ENCODE results near the gene TENT4A.

Gene TENT4A

DNA sequence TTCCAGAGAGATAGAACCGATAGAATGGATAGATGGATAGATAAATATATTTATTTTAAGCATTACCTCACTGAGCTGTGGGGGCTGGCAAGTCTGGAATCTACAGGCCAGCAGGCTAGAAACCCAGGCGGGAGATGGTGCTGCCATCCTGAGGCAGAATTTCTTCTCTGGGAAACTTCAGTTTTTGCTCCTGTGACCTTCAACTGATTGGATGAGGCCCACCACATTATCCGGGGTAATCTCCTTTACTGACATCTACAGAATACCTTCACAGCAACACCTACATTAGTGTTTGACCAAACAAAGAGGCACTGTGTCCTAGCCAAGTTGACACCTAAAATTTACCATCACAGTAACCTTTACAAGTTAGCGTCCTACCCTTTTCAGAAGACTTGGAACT is 29.2 kb upstream of the TENT4A start:
- Mint-ChIP-seq H3K36me3 (ENCODE audit: low read depth) (no peaks in the 10 kb centered on the region), H3K4me1 (ENCODE audit: low read depth) (peaks cover 7% of the 10 kb centered on the region), H3K27ac (no peak overlapping the region), H3K4me3 (no peak overlapping the region), H3K9me3 (no peaks in the 10 kb centered on the region), H3K27me3 (ENCODE audit: low read depth) (peaks cover 19% of the 10 kb centered on the region)

DNA sequence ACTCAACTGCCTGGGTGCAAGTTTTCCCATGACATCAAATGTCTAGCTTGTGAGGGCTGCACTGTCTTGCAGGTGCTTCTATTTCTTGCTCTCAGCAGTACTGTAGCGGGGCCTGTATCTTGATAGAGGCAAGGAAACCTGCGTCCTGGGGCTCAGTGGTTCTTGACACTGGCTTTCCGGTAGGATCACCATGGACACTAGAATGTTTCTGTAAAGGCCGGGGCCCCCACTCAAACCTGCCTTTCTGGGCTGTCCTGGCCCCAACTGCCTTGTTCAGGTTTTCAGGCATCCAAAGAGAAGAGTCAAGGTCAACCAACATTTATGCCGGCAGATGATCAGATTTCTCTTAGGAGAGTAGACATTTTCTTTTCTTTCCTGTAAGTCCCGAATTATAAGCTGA is 26.7 kb upstream of the TENT4A start:
- Mint-ChIP-seq H3K27ac (no peak overlapping the region), H3K4me3 (no peak overlapping the region), H3K9me3 (no peaks in the 10 kb centered on the region), H3K36me3 (ENCODE audit: low read depth) (no peaks in the 10 kb centered on the region), H3K27me3 (ENCODE audit: low read depth) (peaks cover 35% of the 10 kb centered on the region), H3K4me1 (ENCODE audit: low read depth) (peaks cover 7% of the 10 kb centered on the region)

DNA sequence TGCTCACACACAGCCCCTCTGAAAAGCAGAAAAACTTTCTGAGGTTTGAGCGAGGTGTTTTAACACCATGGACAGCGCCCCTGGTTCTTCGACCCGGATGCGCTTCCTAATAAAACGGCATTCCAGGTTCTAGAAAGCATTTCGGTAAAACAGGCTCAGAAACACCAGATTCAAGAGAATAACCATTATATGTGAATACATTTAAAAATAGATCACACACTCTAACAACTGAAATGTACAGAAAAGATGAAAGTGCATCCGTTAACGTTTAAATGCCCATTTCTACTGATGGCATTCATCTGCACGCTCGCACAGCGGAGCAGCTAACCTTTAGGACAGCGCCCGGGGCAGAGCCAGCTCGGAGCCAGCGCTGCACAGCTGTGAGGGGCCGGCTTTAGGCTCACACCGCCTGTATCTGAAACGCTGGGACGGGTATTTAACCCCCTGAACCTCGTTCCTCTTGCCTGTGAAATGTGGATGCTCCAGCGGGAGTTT is 26.3 kb upstream of the TENT4A start:
- no peaks in the 10 kb centered on the region for H3K36me3 Mint-ChIP-seq (ENCODE audit: low read depth)
- no peak overlapping the region for H3K4me3 Mint-ChIP-seq
- H3K27ac Mint-ChIP-seq: no peak overlapping the region
- H3K27me3 Mint-ChIP-seq (ENCODE audit: low read depth): peaks cover 32% of the 10 kb centered on the region
- no peaks in the 10 kb centered on the region for H3K9me3 Mint-ChIP-seq
- H3K4me1 Mint-ChIP-seq (ENCODE audit: low read depth): peaks cover 7% of the 10 kb centered on the region

DNA sequence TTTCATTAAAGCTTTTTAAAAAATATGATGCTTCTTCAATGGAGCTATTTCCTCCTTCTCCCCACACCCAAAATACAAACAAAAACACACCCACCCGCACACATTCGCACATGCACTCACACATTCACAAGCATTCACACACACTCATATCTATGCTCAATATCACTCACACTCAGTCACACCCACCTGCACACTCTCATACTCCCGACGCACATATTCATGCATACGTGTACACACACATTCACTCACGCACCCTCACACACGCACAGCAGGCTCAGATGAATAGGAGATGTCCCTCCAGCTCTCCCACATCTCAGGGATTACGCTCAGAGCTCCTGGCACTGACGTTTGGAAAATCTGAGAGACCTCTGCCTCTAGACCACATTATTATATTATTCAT is 25.7 kb upstream of the TENT4A start:
- Mint-ChIP-seq H3K4me1 (ENCODE audit: low read depth) (peaks cover 7% of the 10 kb centered on the region), H3K9me3 (no peaks in the 10 kb centered on the region), H3K36me3 (ENCODE audit: low read depth) (no peaks in the 10 kb centered on the region), H3K27ac (no peak overlapping the region), H3K4me3 (no peak overlapping the region), H3K27me3 (ENCODE audit: low read depth) (peaks cover 36% of the 10 kb centered on the region)

DNA sequence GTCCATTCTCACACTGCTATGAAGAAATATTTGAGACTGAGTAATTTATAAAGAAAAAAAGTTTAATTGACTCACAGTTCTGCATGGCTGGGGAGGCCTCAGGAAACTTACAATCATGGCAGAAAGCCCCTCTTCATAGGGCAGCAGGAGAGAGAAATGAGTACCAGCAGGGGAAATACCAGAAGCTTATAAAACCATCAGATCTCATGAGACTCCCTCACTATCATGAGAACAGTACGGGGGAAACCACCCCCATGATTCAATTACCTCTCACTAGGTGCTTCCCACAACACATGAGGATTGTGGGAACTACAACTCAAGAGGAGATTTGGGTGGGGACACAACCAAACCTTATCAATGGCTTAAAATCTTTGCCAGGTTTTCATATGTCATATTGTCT is 20.3 kb upstream of the TENT4A start:
- H3K9me3 Mint-ChIP-seq: no peaks in the 10 kb centered on the region
- peaks cover 52% of the 10 kb centered on the region for H3K27me3 Mint-ChIP-seq (ENCODE audit: low read depth)
- no peak overlapping the region for H3K27ac Mint-ChIP-seq
- H3K4me1 Mint-ChIP-seq (ENCODE audit: low read depth): no peaks in the 10 kb centered on the region
- no peak overlapping the region for H3K4me3 Mint-ChIP-seq
- no peaks in the 10 kb centered on the region for H3K36me3 Mint-ChIP-seq (ENCODE audit: low read depth)

DNA sequence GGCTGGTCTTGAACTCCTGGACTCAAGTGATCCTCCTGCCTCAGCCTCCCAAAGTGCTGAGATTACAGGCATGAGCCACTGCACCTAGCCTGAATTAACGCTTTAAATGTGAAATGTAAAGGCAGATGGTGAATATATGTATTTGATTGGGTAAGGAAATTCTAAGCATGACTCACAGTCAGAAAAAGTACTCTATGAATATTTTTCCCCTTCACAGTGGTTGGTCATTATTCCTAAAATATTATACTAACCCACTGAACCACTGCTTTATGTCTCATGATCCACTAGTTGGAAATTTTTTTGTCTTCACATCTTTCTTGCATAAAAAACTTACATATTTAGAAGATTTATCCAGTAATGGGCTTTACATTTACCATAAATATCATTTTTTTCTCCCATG is 14.5 kb upstream of the TENT4A start:
- Mint-ChIP-seq H3K27ac (no peak overlapping the region), H3K36me3 (ENCODE audit: low read depth) (no peaks in the 10 kb centered on the region), H3K27me3 (ENCODE audit: low read depth) (peaks cover 39% of the 10 kb centered on the region), H3K9me3 (no peaks in the 10 kb centered on the region), H3K4me3 (no peak overlapping the region), H3K4me1 (ENCODE audit: low read depth) (no peaks in the 10 kb centered on the region)

DNA sequence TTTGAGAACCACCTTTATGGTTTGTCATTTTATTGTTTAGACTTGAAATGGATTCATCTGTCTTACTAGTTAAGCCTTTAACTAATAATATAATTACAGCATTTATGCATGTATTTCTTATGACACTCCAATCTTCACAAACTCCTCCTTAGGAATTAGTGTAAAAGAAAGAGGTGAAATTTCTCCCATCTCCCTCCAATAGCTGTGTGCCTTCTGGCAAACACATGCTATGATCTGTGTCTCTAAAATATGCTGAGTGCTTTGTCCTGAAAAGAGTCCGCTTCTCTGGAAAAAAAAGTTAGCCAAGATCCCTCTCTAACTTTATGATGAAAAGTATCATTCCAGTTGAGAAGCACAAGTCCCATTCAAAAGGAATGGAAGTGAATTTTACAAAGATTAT is 13.9 kb upstream of the TENT4A start:
- Mint-ChIP-seq H3K9me3 (no peaks in the 10 kb centered on the region), H3K36me3 (ENCODE audit: low read depth) (no peaks in the 10 kb centered on the region), H3K27ac (no peak overlapping the region), H3K4me3 (no peak overlapping the region), H3K27me3 (ENCODE audit: low read depth) (peaks cover 35% of the 10 kb centered on the region), H3K4me1 (ENCODE audit: low read depth) (no peaks in the 10 kb centered on the region)

DNA sequence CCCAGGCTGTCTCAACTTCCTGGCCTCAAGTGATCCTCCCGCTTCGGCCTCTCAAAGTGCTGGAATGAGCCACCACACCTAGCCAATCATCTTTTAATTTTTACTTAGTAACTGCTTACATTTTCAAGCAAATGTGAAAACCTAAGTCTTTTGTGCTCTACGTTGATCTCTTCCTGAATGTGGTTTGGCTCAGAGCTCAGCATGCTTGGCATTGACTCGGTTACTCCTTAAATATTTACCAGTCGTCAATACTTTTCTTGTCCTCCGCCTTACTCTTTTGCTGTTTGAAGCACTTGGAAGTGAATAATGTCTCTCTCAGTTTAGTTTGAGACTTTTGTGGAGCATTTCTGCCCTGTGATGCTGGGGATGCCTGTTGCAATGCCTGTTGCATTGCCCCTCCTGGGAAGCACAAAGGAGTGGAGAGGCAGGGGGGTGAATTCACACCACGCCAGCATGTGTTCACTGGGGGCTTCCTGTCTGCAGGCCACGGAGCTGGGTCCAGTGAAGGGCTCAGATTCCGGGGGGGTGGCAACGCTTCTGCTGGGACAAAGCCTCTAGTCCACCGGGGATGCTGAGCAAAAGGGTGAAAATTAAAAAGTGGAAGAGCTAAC is 13.1 kb upstream of the TENT4A start:
- H3K36me3 Mint-ChIP-seq (ENCODE audit: low read depth): no peaks in the 10 kb centered on the region
- no peak overlapping the region for H3K27ac Mint-ChIP-seq
- H3K4me1 Mint-ChIP-seq (ENCODE audit: low read depth): no peaks in the 10 kb centered on the region
- H3K9me3 Mint-ChIP-seq: no peaks in the 10 kb centered on the region
- no peak overlapping the region for H3K4me3 Mint-ChIP-seq
- H3K27me3 Mint-ChIP-seq (ENCODE audit: low read depth): peaks cover 32% of the 10 kb centered on the region

DNA sequence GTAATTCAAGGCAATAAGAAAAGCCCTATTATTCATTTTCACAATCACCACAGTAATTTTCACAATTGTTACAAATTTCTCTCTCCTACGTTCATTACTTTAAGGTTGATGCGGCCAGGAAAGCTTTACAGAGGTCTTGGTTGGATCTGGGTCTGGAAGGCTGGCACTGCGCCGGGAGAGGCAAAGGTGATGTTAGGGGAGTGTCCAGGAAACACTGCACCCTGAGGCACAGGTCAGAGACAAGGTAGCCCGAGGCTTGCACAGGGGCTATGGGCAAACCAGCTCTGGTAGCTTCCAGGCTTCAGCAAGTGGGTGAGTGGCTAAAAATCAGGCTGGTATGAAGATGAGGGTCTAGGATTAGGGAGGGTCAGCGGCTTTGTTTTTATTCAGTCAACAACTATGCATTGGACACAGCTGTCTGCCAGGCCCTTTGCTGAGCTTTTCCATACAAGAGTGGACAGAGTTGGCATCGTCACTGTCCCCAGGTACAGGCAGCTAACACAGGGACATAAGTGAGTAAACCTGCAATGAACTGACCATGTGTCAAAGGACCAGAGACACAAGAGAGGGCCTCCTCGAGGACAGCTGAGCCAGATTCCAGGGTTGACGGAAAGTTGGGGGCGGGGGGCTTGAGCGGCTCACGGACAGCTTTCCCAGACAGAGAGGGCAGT is 12.4 kb upstream of the TENT4A start:
- H3K9me3 Mint-ChIP-seq: no peaks in the 10 kb centered on the region
- no peaks in the 10 kb centered on the region for H3K36me3 Mint-ChIP-seq (ENCODE audit: low read depth)
- H3K27me3 Mint-ChIP-seq (ENCODE audit: low read depth): peaks cover 32% of the 10 kb centered on the region
- no peaks in the 10 kb centered on the region for H3K4me1 Mint-ChIP-seq (ENCODE audit: low read depth)
- H3K4me3 Mint-ChIP-seq: no peak overlapping the region
- no peak overlapping the region for H3K27ac Mint-ChIP-seq

DNA sequence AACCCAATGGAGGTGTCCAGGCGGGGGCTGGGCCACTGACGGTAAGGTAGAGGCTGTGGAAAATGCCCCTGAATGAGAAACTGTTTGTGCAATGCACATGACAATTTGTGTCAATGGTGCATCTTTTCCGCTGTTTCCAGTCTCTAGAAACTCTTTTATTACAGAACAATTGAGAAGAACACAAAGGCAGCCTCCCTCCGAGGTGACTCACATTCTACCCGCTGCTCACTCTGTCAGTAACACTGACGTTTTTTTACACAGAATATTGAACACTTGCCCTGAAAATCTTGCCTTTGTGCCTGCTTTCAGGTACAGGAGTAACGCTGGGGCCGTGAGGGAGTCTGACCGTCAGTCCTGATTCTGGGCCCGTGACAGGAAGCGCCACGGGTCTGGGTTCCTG is 11.7 kb upstream of the TENT4A start:
- no peak overlapping the region for H3K27ac Mint-ChIP-seq
- H3K4me1 Mint-ChIP-seq (ENCODE audit: low read depth): peaks cover 3% of the 10 kb centered on the region
- H3K36me3 Mint-ChIP-seq (ENCODE audit: low read depth): no peaks in the 10 kb centered on the region
- H3K27me3 Mint-ChIP-seq (ENCODE audit: low read depth): peaks cover 29% of the 10 kb centered on the region
- no peak overlapping the region for H3K4me3 Mint-ChIP-seq
- H3K9me3 Mint-ChIP-seq: no peaks in the 10 kb centered on the region

DNA sequence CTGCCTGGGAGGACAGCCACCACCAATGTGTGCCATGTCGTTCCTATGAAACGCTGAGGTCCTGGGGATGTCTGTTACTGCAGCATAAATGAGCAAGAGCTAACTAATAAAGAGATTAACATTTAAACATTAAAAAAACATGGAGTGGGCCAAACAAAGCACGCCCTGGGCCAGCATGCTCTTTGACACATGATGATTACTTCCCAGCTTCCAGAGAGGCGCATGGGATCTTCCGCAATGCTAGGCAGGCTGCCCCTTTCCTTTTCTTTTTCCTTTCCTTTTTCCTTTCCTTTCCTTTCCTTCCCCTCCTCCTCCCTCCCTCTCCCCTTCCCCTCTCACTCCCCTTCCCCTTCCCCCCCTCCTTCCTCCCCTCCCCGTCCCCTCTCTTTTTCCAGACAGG is 10.6 kb upstream of the TENT4A start:
- Mint-ChIP-seq H3K27me3 (ENCODE audit: low read depth) (peaks cover 17% of the 10 kb centered on the region), H3K4me3 (no peak overlapping the region), H3K4me1 (ENCODE audit: low read depth) (peaks cover 3% of the 10 kb centered on the region), H3K27ac (no peak overlapping the region), H3K9me3 (no peaks in the 10 kb centered on the region), H3K36me3 (ENCODE audit: low read depth) (no peaks in the 10 kb centered on the region)

DNA sequence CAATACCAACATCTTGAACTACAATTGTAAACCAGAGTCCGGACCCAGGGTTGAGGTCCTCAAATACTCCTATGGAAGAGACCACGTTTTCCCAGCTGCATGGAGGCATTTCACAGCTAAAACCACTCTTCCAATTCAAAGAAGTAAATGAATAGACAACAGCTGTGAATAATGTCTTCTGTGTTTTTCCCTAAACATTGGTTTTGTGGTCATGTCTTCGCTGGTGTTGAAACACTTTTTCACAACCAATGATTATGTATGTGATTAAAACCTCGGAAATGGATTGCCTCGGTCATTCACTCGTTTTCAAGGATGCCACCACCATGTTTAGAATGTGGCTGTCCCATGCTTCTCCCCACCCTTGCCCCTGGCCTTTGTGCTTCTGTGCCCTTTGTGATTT is 9.4 kb upstream of the TENT4A start:
- Mint-ChIP-seq H3K9me3 (no peaks in the 10 kb centered on the region), H3K27ac (no peak overlapping the region), H3K4me3 (no peak overlapping the region), H3K27me3 (ENCODE audit: low read depth) (peaks cover 14% of the 10 kb centered on the region), H3K36me3 (ENCODE audit: low read depth) (no peaks in the 10 kb centered on the region), H3K4me1 (ENCODE audit: low read depth) (peaks cover 3% of the 10 kb centered on the region)

DNA sequence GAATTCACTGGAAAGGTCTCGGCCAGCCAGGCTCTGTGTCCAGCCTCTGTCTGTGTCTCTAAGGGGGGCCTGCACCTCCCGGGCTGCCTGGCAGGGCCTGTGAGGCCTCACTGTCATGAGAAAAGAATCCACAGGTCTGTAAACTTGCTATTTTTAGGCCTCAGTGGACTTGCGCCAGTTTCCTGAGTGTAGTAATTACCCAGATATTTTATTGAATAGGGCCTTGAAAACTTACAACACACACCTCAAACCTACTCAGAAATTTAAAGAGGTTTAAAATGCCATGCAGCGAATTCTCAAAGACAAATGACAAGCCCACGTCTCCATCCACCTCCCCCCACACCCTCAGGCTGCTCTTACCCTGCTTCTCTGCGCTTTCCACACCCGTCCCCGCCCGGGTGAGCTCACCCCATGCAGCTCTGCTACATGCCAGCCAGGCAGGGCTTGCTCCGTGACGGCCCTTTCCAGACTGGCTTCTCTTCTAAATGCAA is 8.8 kb upstream of the TENT4A start:
- Mint-ChIP-seq H3K9me3 (no peaks in the 10 kb centered on the region), H3K27me3 (ENCODE audit: low read depth) (peaks cover 8% of the 10 kb centered on the region), H3K36me3 (ENCODE audit: low read depth) (no peaks in the 10 kb centered on the region), H3K27ac (no peak overlapping the region), H3K4me1 (ENCODE audit: low read depth) (peaks cover 3% of the 10 kb centered on the region), H3K4me3 (no peak overlapping the region)

DNA sequence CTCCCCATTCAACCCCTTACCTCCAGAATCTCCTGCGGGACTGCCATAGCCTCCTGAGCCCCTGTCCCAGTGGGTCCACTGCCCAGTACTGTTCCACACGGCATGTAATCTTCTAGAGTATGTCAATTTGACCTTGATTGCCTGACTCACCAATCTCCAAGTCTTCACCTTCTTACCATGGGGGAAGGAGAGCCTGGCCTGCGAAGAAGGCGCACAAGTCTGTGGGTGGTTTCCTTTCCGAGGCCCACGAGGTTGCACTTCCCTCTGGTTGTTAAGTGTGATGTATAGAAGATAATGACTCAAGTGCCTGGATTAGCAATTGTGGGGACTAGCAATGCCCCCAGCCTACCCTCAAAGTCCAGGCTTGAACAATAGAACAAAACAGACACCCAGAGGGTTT is 8.1 kb upstream of the TENT4A start:
- Mint-ChIP-seq H3K27ac (no peak overlapping the region), H3K9me3 (no peaks in the 10 kb centered on the region), H3K36me3 (ENCODE audit: low read depth) (no peaks in the 10 kb centered on the region), H3K27me3 (ENCODE audit: low read depth) (peaks cover 4% of the 10 kb centered on the region), H3K4me1 (ENCODE audit: low read depth) (peaks cover 3% of the 10 kb centered on the region), H3K4me3 (no peak overlapping the region)

DNA sequence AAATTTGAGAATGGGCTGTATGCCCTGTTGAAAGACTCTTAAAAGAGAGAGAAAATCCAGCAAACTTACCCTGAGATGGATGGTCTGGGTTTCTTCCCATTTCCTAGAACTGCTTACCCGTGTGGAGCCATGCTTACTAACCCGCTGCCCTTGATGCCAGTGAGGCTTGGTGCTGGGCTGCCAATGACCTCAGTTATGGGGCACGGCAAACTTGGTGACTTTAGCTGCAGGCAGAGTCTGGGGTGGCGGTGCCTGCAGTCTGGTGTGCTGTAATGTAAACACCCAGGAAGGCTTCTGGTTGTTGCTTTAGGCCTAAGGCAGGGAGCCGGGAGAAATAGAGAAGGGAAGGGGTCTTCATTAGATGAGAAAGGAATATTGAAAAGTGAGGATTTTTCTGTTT is 7.3 kb upstream of the TENT4A start:
- H3K27me3 Mint-ChIP-seq (ENCODE audit: low read depth): peaks cover 8% of the 10 kb centered on the region
- no peak overlapping the region for H3K4me3 Mint-ChIP-seq
- peaks cover 3% of the 10 kb centered on the region for H3K4me1 Mint-ChIP-seq (ENCODE audit: low read depth)
- no peak overlapping the region for H3K27ac Mint-ChIP-seq
- no peaks in the 10 kb centered on the region for H3K9me3 Mint-ChIP-seq
- no peaks in the 10 kb centered on the region for H3K36me3 Mint-ChIP-seq (ENCODE audit: low read depth)
